Activated naive CD8-positive, alpha-beta T cell (primary cell): ENCODE data around the gene TADA2A.
A peak's percentile ranks its signal among the peaks of the same experiment; 100 is the strongest.

Source experiments
- H3K27ac Mint-ChIP-seq: one replicate; pipeline ENCODE4 v1.8.0; 2021; ENCODE audit warnings: mixed read lengths
- H3K27me3 Mint-ChIP-seq: one replicate; pipeline ENCODE4 v1.8.0; 2021; ENCODE audit warnings: mixed read lengths
- H3K36me3 Mint-ChIP-seq: one replicate; pipeline ENCODE4 v1.8.0; 2021; ENCODE audit warnings: mixed read lengths
- H3K4me1 Mint-ChIP-seq: one replicate; pipeline ENCODE4 v1.8.0; 2021; ENCODE audit warnings: low read depth, mixed read lengths
- H3K4me3 Mint-ChIP-seq: one replicate; pipeline ENCODE4 v1.8.0; 2021; ENCODE audit warnings: mild to moderate bottlenecking, mixed read lengths
- H3K9me3 Mint-ChIP-seq: one replicate; pipeline ENCODE4 v1.8.0; 2021; ENCODE audit warnings: low read depth, mixed read lengths

Gene TADA2A

GRCh38 chr17:37465069-37465616 is 58.5 kb downstream of the TADA2A start:
- peaks cover 8% of the 10 kb centered on the region for H3K36me3 Mint-ChIP-seq

DNA sequence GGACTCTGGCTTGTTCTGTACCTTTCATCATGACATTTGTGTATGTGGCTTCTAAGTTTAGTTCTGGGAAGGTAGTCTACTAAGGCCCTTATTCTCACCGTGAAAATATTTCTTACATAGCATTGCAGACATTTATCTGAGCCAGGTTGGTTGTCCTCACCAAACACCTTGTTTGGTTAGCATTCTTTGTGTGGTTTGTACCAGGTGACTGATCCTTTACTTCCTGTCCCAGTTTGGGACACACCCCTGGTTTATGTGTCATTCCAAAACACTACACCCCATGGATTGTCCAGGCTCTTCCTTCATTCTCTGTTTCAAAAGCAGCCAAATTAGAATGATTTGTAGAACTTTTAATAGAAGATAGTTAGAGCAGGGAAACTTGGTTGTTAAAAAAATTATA is 59.8 kb downstream of the TADA2A start:
- Mint-ChIP-seq H3K36me3 (peaks cover 12% of the 10 kb centered on the region), H3K27me3 (no peaks in the 10 kb centered on the region), H3K4me1 (peaks cover 2% of the 10 kb centered on the region), H3K27ac (peak overlapping the region; percentile 51), H3K4me3 (no peak overlapping the region), H3K9me3 (no peaks in the 10 kb centered on the region)

More at GRCh38 chr17:37465069-37465616, 58.5 kb downstream of the TADA2A start:
- peaks cover 2% of the 10 kb centered on the region for H3K4me1 Mint-ChIP-seq
- no peak overlapping the region for H3K27ac Mint-ChIP-seq
- no peaks in the 10 kb centered on the region for H3K9me3 Mint-ChIP-seq
- H3K4me3 Mint-ChIP-seq = no peak overlapping the region
- no peaks in the 10 kb centered on the region for H3K27me3 Mint-ChIP-seq

DNA sequence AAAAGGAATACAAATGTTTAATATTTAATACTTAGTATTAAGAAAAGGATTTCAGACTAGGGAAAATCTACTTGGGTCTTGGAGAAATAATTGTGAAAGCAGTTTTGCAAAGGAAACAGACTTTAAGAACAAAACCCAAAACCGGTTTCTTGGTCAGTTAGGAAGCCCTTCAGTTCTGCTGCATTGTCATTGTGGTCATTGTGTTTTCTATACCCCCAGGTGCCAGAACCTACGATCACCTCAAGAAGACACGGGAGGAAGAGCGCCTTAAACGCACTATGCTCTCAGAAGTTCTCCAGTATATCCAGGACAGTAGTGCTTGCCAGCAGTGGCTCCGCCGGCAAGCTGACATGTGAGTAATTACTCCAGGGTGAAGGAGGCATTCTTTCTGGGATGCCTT is 63.5 kb downstream of the TADA2A start:
- Mint-ChIP-seq H3K9me3 (no peaks in the 10 kb centered on the region), H3K4me1 (no peaks in the 10 kb centered on the region), H3K36me3 (peaks cover 12% of the 10 kb centered on the region), H3K4me3 (no peak overlapping the region), H3K27ac (no peak overlapping the region), H3K27me3 (no peaks in the 10 kb centered on the region)

- peak overlapping the region; percentile 2 for H3K27ac Mint-ChIP-seq
- no peak overlapping the region for H3K4me3 Mint-ChIP-seq
- H3K4me1 Mint-ChIP-seq = no peaks in the 10 kb centered on the region
- no peaks in the 10 kb centered on the region for H3K9me3 Mint-ChIP-seq
- H3K36me3 Mint-ChIP-seq = peaks cover 9% of the 10 kb centered on the region
- H3K27me3 Mint-ChIP-seq = no peaks in the 10 kb centered on the region
Measured at GRCh38 chr17:37475731-37476420, 69.2 kb downstream of the TADA2A start.

- Mint-ChIP-seq H3K36me3 (peaks cover 5% of the 10 kb centered on the region), H3K27ac (no peak overlapping the region), H3K4me1 (no peaks in the 10 kb centered on the region), H3K9me3 (no peaks in the 10 kb centered on the region), H3K27me3 (no peaks in the 10 kb centered on the region), H3K4me3 (no peak overlapping the region)
Measured at GRCh38 chr17:37476431-37477120, 69.9 kb downstream of the TADA2A start.

DNA sequence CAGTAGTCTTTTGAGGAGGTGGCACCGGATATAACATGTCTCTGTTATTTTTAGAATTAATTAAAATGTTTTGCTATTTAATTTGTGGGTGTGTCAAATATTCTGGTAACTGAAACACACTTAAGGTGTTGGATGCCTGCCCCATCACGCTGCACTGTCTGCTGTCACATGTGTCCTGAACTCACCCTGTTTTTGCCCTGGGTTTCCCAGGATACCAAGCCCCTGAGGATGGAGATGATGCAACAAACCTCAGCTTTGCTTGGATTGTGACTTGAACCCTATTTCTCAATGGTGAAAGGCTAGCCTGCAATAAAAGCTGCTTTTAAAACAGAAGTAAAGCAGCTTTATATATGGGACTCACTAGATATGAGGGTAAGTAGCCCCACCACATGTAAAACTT is 71.5 kb downstream of the TADA2A start:
- no peaks in the 10 kb centered on the region for H3K27me3 Mint-ChIP-seq
- H3K36me3 Mint-ChIP-seq = peaks cover 3% of the 10 kb centered on the region
- peaks cover 1% of the 10 kb centered on the region for H3K4me1 Mint-ChIP-seq
- H3K27ac Mint-ChIP-seq = no peak overlapping the region
- no peak overlapping the region for H3K4me3 Mint-ChIP-seq
- H3K9me3 Mint-ChIP-seq = no peaks in the 10 kb centered on the region

DNA sequence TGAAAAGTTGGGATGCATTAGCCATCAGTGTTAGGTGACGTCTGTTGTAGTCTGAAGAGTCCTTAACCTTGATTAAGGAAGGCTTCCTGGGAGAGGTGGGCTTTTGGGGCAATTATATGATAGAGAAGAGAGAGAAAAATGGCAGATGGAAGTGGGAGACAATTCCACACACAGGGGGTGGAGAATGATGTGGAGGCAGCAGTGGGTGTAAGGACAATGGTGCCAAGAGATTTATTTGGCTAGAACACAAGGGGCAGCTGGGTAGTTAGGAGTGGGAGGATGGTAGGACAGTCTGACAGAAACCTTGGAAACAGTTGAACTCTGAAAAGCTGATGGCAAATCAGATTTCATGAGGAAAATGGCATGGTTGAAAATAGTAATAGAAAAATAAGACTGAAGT is 72.3 kb downstream of the TADA2A start:
- H3K27ac Mint-ChIP-seq = peak overlapping the region; percentile 10

GRCh38 chr17:37480427-37480826 is 73.7 kb downstream of the TADA2A start:
- Mint-ChIP-seq H3K4me1 (peaks cover 5% of the 10 kb centered on the region), H3K4me3 (no peak overlapping the region), H3K9me3 (no peaks in the 10 kb centered on the region), H3K36me3 (peaks cover 3% of the 10 kb centered on the region), H3K27me3 (no peaks in the 10 kb centered on the region), H3K27ac (no peak overlapping the region)

More for the DNA sequence above, 72.3 kb downstream of the TADA2A start:
- Mint-ChIP-seq H3K27me3 (no peaks in the 10 kb centered on the region), H3K4me3 (no peak overlapping the region), H3K36me3 (peaks cover 3% of the 10 kb centered on the region), H3K9me3 (no peaks in the 10 kb centered on the region), H3K4me1 (peaks cover 5% of the 10 kb centered on the region)

DNA sequence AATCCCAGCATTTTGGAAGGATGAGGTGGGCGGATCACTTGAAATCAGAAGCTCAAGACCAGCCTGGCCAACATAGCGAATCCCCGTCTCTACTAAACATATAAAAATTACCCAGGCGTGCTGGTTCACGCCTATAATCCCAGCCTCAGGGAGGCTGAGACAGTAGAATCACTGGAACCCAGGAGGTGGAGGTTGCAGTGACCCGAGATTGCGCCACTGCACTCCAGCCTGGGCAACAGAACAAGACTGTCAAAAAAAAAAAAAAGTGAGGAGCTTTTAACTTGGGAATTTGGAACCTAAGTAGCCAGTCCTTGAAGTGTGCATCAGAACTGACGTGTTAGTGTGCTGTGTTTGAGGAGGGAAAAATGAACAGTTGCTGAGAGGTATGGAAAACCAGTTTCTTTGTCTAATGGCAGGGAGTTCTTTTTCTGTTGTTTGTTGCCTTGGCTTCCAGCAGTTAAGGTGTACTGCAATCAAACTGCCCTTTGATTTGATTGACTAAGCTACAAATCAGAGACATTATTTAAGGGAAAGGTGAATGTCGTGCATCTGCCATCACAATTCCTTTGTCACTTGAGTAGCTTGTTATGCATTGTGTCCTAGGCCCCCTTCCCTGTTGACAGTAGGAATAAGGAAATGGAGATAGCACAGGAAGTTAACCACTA is 74.4 kb downstream of the TADA2A start:
- Mint-ChIP-seq H3K4me3 (no peak overlapping the region), H3K4me1 (peaks cover 5% of the 10 kb centered on the region), H3K9me3 (no peaks in the 10 kb centered on the region), H3K36me3 (peaks cover 3% of the 10 kb centered on the region), H3K27ac (no peak overlapping the region), H3K27me3 (no peaks in the 10 kb centered on the region)

GRCh38 chr17:37483311-37484039 is 76.8 kb downstream of the TADA2A start:
- Mint-ChIP-seq H3K4me1 (peaks cover 12% of the 10 kb centered on the region), H3K27me3 (peaks cover 1% of the 10 kb centered on the region), H3K27ac (no peak overlapping the region), H3K36me3 (peaks cover 3% of the 10 kb centered on the region), H3K9me3 (no peaks in the 10 kb centered on the region), H3K4me3 (no peak overlapping the region)

DNA sequence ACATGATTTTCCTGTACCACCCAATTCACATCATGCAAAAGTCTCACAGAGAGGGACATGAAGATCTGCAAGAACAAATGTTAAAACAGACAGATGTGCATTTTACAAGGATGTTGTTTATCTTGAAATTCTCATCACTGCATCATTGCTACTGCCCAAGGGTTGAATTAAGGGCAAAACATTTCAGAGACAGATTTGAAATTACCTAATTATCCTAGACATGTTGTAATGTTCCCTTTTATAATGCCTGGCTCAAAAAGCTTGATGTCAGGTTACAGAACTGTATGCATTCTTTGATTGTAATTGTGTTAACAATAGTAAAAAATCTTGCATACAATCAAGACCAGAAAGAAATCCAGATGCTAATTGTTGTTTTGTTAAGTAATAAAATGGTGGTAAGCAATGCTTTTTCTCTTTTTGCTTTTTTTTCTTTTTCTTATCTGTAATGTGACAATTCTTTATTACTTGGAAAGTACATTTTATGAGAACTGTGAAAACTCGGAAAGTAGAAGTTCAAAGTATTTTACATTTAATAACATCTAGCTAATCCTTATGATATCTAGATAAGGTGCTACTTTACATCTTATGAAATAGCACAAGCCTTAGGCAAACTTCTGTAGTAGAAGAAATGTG is 79.4 kb downstream of the TADA2A start:
- Mint-ChIP-seq H3K36me3 (no peaks in the 10 kb centered on the region), H3K27me3 (peaks cover 1% of the 10 kb centered on the region), H3K4me3 (no peak overlapping the region), H3K4me1 (peaks cover 25% of the 10 kb centered on the region), H3K9me3 (no peaks in the 10 kb centered on the region), H3K27ac (no peak overlapping the region)

DNA sequence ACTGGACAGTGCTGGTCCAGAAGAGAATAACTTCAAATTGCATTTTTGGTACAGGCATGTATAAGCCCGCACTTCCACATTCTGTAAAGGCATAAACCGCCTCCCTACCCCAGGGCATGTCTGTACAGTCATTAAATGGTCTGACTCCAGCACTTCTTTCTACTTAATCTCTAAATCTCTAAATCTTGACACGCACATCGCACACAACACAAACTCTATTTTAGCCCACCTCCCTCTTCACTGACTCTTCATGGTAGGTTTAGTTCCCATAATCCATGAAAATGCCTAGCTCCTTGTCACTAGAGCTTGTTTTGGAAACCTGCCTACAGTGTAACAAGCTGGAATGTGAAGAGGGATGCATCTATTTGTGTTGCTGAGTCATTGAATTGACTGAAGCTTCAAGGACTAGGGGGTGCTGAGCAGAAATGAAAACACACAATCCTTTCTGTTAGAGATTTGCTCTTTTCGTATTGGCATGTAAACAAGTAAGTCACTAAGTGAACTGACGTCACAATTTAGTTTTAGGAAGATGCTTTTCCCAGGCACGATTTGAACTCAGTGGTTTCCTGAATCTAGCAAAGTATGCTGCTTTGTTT is 81.4 kb downstream of the TADA2A start:
- H3K27ac Mint-ChIP-seq = peak overlapping the region; percentile 94
- H3K4me1 Mint-ChIP-seq = peaks cover 44% of the 10 kb centered on the region
- H3K9me3 Mint-ChIP-seq = no peaks in the 10 kb centered on the region
- H3K4me3 Mint-ChIP-seq = peak overlapping the region; percentile 92
- peaks cover 1% of the 10 kb centered on the region for H3K27me3 Mint-ChIP-seq
- H3K36me3 Mint-ChIP-seq = no peaks in the 10 kb centered on the region

- H3K27me3 Mint-ChIP-seq = peaks cover 1% of the 10 kb centered on the region
- peak overlapping the region; percentile 92 for H3K4me3 Mint-ChIP-seq
- H3K27ac Mint-ChIP-seq = peak overlapping the region; percentile 94
- H3K4me1 Mint-ChIP-seq = peaks cover 46% of the 10 kb centered on the region
- H3K9me3 Mint-ChIP-seq = no peaks in the 10 kb centered on the region
- H3K36me3 Mint-ChIP-seq = no peaks in the 10 kb centered on the region
Measured at GRCh38 chr17:37488607-37489196, 82.0 kb downstream of the TADA2A start.
